Astrocyte of the spinal cord (primary cell): ENCODE results near the gene FUOM.
"Not testable (repeated sequence)": the region's sequence is repeated elsewhere in the genome, so short reads cannot be mapped to it uniquely, and the experiment has no call there.

Source experiments
- DNase-seq: peaks from one replicate; pipeline ENCODE4 v3.0.0; 2011; ENCODE audit warnings: low read depth, low spot score
- H3K4me3 ChIP-seq: 2 replicates; pipeline ENCODE4 v1.5.1; 2011; ENCODE audit warnings: low read depth, mild to moderate bottlenecking, low read length, moderate library complexity
- in situ Hi-C: cut with HindIII; loops from 2 replicates; pipeline ENCODE4 v1.10.0; 2017; ENCODE audit warnings: low sequenced_read_pairs
- TF ChIP-seq, protein P1 (sequence below): IDR thresholded peaks from 2 replicates; pipeline ENCODE4 v1.5.1; 2012; ENCODE audit warnings: low read depth, mild to moderate bottlenecking, low read length, inconsistent platforms

Gene FUOM

DNA sequence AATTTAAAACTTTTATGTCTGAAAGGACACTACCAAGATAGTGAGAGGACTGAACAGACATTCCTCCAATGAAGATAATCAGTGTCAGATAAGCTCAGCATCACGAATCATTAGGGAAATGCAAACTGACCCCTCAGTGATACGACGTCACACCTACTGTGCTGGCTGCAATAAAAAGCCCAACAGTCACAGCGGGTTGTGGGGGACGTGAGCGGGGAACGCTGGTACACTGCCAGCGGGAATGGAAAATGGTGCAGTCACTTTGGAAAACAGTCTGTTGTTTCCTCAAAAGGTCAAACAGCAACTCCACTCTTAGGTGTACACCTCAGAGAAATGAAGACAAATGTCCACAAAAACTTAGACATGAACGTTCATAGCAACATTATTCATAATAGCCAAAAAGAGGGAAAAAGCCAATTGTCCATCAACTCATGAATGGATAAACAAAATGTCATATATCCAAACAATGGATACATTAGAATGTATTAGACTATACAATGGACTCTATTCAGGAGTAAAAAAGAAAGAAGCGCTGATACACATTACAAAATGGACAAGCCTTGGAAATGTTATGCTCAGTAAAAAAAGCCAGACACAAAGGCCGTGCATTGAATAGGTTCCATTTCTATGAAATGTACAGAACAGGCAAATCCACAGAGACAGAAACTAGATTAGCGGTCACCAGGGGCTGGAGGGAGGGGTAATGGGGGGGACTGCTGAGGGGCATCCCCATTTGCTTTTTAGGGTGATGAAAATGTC, 17.7 kb upstream of the FUOM start:
- TF ChIP-seq, protein P1, sequence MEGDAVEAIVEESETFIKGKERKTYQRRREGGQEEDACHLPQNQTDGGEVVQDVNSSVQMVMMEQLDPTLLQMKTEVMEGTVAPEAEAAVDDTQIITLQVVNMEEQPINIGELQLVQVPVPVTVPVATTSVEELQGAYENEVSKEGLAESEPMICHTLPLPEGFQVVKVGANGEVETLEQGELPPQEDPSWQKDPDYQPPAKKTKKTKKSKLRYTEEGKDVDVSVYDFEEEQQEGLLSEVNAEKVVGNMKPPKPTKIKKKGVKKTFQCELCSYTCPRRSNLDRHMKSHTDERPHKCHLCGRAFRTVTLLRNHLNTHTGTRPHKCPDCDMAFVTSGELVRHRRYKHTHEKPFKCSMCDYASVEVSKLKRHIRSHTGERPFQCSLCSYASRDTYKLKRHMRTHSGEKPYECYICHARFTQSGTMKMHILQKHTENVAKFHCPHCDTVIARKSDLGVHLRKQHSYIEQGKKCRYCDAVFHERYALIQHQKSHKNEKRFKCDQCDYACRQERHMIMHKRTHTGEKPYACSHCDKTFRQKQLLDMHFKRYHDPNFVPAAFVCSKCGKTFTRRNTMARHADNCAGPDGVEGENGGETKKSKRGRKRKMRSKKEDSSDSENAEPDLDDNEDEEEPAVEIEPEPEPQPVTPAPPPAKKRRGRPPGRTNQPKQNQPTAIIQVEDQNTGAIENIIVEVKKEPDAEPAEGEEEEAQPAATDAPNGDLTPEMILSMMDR, result no peak
- in situ Hi-C loops, result no loop called here
- no peak for DNase-seq

DNA sequence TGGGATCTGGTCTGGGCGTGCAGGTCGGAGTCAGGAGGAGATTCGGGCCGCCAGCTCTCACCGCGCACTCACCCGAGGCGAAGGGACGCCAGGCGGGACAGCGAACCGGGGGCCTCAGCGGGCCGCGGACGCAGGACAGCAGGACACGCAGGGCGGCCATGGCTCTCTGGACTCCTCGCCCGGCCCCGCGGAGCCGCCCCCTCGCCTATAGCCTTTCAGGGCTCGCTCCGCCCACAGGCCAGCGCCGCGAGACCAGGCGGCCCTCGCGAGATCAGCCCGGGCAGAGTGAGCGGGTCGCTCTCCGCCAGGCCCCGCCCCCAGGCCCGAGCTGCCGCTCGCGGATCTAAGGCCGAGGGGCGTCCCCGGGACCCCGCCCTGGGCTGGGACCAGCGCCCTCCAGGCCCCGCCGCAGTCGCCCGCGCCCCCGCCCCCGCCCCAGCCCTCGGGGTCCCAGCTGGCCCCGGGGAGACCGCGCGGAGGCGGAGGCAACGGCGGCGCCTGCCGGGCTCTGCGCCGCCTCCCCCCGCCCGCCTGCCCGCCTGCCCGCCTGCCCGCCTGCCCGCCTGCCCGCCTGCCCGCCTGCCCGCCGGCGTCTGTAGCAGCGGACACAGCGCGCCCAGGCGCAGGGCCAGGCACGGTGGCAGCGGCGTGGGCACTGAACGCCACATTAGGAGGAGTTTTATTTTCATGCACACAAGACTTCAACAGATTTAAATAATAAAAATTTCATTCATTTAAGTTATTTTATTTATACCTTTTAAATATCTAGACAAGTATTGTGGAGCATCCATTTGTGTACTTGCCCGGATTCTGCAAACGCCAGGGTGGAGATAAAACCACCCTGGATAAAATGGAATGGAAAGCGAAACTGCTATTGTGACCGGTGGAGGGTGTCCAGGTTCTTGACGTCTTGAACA, 15.6 kb upstream of the FUOM start, which contains the start of gene ECHS1:
Gene ECHS1 (minus strand): TSS at position 181 of the 917 bp plus-strand sequence. CDS start 21 bp downstream, at position 160.
- peak; percentile 90 for DNase-seq
- peak within 1 kb of the TSS; percentile 67 for H3K4me3 ChIP-seq
- TF ChIP-seq, protein P1, result no peak
- in situ Hi-C loops, result no loop called here

More for the DNA sequence above, 17.7 kb upstream of the FUOM start:
- no peak overlapping the region for H3K4me3 ChIP-seq

DNA sequence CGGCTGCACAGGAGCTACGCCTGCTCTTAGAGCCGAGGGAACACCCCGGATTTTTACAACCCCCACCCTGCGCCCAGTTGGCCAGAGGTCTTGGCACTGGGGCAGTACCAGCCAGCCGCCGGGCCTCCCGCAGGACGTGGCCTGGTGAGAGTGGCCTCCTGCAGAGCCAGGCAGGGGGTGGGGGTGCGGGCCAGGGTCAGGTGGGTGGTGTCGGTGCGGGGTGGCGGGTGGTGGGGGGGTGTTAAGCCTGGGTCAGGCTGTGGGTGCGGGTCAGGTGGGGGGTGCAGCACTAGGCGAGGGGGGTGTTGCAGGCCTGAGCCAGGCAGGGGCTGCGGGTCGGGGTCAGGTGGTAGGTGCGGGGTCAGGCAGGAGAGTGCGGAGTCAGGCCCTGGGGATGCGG, 14.7 kb upstream of the FUOM start:
- TF ChIP-seq, protein P1, result no peak
- H3K4me3 ChIP-seq, result peak overlapping the region; percentile 67
- no peak for DNase-seq

DNA sequence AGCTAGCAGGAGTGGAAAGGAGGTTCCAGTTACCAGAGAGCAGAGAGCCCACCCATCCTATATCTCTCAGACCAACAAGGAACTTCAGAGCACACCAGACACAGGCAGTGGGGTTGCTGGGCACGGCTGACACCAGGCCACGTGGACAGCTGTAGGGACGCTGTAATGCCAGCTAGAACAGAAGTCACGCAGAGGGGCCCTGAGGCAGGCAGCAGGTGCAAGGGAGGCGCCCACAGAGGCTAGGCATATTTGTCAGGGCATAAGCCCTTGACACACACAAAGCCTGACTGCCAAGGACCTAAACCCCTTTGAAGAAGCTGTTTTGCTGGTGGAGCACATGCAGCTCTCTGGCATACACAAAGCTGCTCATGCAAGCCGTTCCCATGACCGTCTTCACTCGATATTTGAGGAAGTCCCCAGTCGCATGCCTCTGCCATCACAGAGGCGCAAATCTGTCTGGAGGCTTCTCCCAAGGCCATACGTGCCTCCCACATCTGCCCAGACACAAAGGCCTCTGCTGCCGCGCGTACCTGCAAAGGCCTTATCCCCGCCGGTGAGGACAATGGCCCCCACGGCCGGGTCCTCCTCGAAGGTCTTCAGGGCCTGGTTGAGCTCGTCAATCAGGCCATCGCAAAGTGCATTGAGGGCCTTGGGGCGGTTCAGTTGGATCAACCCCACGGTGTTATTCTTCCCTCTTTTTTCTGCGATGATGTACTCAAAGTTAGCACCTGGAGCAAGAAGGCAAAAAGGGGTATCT, 12.4 kb upstream of the FUOM start:
- TF ChIP-seq, protein P1, result no peak
- DNase-seq, result no peak
- in situ Hi-C loops, result no loop called here
- no peak overlapping the region for H3K4me3 ChIP-seq

More for the DNA sequence above, 14.7 kb upstream of the FUOM start:
- in situ Hi-C loops, result no loop called here

DNA sequence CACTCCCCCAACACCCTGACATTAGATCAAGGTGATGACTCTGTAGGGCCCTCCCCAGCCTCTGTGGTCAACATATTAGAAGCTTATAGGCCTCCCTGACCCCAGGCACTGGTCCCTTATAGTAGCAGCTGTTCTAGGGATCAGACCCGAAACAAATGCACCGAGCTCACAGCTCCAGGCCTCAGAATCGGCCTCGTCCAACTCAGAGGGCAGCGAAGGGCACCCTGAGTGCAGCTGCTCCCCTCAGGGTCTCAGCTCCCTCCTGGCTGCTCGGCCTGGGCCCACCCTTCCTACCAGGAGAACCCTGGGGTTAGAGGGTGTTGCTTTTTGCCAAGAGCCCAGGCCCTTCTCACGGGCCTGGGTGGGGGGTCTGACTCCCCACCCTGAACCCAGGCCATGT, 10.3 kb upstream of the FUOM start:
- no peak overlapping the region for H3K4me3 ChIP-seq
- TF ChIP-seq, protein P1, result no peak
- in situ Hi-C loops, result no loop called here
- DNase-seq, result no peak

DNA sequence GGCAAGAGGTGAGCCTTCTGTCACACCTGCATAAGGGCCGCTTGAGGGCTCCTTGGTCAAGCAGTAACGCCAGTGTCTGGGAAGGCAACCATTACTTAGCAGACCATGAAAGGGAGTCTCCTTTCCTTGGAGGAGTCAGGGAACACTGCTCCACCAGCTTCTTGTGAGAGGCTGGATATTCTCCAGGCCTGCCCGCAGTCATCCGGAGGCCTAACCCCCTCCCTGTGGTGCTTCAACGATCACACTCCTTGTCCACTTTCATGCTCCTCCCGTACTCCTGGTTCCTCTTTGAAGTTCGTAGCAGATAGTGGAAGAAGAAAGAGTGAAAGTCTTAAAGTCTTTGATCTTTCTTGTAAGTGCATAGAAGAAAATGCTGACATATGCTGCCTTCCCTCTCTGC, 9.6 kb upstream of the FUOM start:
- in situ Hi-C loops, H3K4me3 ChIP-seq, DNase-seq: not testable (repeated sequence)
